Measurements from ENCODE around the gene MYMX.
"Not testable (repeated sequence)": the region's sequence is repeated elsewhere in the genome, so short reads cannot be mapped to it uniquely, and the experiment has no call there.

MYMX gene

GRCh38 chr6:44188819-44189218 lies 27.9 kb upstream of the MYMX start:
- DNase-seq, result no peak

DNA sequence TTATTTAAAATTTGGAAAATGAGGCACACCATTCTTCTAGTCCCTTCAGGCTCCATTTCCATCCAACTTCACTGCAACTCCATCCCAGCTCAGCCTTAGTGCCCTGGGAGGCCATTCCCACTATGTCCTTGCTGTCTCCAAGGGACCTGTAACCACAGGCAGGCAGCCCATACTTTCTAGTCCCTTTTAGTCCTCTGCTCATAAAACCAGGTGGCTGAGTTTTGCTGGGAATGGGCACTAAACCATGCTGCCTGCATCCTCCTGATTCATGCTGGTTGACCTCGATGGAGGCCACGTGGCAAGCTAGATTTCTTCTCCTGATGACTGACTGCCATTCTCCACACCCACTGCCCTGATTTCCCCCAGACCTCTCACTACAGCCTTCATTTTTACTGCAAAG lies 27.5 kb upstream of the MYMX start:
- DNase-seq, result no peak

GRCh38 chr6:44190715-44191114 lies 26.0 kb upstream of the MYMX start:
- DNase-seq, result no peak

GRCh38 chr6:44192428-44193041 lies 24.2 kb upstream of the MYMX start:
- DNase-seq, result no peak

DNA sequence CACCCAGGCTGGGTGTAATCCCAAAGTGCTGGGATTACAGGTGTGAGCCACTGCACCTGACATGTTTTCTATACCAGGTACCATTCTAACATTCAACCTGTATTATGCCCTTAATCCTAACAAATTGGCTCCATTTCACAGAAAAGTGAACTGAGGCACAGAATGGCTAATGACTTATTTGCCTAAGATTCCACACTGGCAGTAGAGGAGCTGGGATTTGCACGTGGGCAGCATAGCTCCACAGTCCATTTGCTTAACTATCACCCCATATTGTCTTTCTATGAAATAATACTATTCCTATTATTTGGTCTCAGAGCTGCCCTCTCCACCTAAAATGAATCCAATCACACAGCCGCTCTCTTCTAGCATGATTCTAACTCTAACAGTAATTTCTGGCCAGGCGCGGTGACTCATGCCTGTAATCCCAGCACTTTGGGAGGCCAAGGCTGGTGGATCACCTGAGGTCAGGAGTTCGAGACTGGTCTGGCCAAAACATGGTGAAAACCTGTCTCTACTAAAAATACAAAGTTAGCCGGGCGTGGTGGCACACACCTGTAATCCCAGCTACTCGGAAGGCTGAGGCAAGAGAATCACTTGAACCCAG lies 23.3 kb upstream of the MYMX start:
- no peak for DNase-seq

GRCh38 chr6:44194326-44194725 lies 22.4 kb upstream of the MYMX start:
- no peak for DNase-seq

DNA sequence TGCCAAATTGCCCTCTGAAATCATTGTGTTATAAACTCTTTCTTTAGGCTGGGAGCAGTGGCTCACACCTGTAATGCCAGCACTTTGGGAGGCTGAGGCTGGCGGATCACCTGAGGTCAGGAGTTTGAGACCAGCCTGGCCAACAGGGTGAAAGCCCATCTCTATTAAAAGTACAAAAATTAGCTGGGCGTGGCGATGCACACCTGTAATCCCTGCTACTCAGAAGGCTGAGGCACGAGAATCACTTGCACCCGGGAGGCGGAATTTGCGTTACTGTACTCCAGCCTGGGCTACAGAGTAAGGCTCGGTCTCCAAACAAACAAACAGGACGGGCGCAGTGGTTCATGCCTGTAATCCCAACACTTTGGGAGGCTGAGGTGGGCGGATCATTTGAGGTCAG lies 20.4 kb upstream of the MYMX start:
- not testable (repeated sequence) for DNase-seq

DNA sequence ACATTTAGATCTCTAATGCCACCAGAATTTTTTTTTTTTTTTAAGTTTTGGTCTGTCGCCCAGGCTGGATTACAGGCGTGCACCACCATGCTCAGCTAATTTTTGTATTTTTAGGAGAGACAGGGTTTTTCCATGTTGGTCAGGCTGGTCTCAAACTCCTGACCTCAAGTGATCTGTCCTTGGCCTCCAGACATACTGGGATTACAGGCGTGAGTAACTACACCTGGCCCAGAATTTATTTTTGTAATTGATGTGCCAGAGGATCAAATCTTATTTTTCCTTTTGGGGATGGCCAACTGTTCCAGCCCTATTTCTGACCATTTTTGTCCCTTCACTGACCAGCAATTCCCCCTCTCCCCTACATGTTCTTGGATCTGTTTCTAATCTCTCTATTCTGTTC lies 18.0 kb upstream of the MYMX start:
- no peak for DNase-seq

DNA sequence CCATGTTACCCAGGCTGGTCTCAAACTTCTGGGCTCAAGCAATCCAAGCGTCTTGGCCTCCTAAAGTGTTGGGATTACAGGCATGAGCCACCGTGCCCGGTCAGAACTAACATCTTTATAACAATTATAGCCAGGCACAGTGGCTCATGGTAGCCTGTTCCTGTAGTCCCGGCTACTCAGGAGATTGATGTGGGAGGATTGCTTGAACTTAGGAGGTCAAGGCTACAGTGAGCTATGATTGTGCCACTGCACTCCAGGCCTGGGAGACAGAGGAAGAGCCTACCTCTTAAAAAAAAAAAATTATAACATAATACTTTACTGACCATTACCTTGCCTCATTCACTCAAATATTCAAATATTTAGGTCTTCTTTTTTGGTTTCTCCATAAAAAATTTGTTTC lies 16.8 kb upstream of the MYMX start:
- DNase-seq, result no peak

- no peak for DNase-seq
These were observed 15.5 kb upstream of the MYMX start for GRCh38 chr6:44201200-44201599.

DNA sequence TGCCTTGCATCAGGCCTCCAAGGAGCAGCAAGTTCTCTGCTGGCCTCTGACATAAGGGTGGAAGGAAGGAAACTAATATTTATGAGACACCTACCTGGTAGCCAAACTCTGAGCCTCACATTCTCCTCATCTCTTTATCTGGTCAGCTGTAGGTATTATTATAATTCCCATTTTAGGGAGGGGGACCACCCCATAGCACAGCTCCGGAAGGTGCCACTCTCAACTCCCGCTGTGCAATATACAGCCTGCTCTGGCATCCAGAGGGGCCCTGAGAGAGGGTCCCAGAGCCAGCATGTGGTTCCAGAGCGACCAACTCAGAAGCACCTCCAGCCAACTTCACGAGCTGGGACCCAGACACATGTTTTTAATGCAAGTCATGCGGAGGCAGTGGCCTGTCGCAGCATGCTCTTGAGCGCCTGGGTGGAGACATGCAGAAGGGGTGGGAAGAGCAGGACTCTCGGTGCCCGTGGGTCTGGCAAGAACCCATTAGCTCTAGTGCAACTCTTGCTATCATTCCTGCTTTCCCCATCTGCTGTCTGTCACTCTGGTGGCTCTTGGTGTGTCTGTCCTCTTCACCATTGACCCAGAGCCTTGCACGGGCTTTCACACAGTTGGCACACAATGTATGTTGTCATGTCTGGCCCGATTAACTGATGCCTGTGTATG lies 15.0 kb upstream of the MYMX start:
- DNase-seq, result no peak

GRCh38 chr6:44202332-44202971 lies 14.3 kb upstream of the MYMX start:
- no peak for DNase-seq

DNA sequence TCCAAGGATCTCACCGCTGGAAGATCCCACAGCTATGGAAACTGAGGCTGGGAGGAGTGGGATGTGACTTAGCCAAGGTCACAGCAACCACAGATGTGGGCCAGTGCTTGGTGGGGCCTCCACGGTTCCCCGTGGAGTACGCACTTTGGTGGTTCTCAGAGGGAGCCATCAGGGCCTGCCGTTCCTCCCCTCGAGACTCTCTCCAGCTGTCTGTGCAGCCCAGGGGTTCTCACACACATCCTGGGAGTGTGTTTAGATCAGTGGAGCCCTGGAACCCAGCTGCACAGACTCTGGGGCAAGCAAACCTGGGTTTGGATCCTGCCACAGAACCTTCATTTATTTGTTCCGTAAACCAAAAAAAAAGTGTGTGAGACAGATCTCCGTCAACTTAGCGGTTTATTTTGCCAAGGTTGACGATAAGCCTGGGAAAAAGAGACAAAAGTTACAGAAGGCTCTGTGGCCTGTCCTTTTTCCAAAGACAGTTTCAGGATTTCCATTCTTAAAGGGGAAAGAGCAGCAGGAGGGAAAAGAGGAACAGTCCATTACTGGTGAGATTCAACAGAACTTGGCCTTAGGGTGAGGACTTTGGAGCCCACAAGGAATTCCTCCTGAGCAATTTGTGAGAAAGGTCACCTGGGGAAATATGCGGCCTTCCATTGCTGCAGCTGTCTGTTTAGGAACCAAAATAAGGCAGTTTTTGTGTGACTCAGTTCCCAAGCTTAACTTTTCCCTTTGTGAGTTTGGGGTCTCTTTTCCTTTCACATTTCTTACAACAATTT lies 13.6 kb upstream of the MYMX start:
- DNase-seq, result no peak

DNA sequence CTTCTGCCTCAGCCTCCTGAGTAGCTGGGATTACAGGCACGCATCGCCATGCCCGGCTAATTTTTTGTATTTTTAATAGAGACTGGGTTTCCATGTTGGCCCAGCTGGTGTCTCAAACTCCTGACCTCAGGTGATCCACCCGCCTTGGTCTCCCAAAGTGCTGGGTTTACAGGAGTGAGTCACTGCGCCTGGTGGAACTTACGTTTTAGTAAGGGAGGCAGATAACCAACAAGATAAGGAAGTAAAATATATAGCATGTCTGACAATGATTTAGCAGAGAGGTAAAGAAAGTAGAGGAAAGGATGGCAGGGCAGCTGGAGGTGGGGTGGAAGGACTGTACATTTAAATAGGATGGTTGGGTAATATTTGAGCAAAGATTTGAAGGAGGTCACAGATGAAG lies 12.8 kb upstream of the MYMX start:
- DNase-seq, result no peak

- no peak for DNase-seq
These were observed 8.8 kb upstream of the MYMX start for GRCh38 chr6:44207966-44208365.

DNA sequence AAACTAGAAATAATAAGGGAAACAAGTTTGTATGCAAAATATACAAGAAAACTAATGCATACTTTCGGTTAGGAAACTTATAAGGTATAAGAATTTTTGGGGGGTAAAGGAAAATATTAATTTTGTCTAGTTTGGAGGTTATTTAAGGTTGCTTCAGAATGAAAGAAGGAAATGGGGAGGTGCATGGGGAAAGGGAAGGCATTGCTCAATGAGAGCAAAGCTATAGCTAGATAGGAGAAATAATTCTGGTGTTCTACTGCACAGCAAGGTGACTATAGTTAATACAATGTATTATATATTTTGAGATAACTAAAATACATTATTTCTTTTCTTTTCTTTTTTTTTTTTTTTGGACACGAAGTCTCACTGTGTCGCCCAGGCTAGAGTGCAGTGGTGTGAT lies 5.4 kb upstream of the MYMX start:
- no peak for DNase-seq

DNA sequence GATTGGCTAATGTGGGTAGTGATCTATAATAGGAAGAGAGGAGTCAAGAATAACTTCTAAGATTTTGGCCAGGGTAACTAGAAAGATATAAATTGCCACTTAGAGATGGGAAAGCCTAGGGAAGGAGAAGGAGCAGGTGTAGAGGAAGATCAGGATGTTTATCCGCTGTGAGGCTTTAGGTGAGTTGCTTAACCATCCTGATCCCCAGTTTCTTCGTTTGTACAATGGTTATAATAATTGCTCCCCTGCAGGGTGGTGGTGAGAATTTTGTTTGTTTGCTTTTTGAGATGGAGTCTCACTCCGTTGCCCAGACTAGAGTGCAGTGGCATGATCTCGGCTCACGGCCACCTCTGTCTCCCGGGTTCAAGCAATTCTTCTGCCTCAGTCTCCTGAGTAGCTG lies 2.4 kb upstream of the MYMX start:
- no peak for DNase-seq

DNA sequence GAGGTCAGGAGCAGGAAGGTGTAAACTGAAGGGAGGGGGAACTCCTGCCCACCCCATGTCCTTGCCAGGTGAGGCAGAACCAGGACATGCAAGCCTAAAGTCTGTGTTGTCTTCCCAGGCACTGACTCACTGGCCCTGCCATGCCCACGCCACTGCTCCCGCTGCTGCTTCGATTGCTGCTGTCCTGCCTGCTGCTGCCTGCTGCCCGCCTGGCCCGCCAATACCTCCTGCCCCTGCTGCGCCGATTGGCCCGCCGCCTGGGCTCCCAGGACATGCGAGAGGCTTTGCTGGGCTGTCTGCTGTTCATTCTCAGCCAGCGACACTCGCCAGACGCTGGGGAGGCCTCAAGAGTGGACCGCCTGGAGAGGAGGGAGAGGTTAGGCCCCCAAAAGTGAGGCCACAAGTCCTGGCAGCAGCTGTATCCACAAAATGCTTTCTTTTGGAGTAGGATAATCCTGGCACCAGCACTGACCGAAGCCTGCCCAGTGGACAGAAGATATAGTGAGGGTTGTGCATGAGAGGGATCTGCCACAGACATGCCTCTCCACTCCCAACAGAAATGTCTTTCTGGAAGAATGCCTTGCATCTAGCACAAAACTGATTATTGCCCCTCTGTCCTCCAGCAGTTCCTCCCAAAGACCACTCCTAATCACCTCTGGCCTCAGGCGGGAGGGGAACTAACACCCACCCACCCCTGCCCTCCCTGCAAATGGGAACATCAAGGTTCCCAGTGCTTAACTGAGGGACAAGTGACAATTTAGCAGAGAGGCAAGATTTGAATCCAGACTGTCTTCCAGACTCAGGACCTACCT lies 812 bp downstream of the MYMX start:
- DNase-seq, result no peak

DNA sequence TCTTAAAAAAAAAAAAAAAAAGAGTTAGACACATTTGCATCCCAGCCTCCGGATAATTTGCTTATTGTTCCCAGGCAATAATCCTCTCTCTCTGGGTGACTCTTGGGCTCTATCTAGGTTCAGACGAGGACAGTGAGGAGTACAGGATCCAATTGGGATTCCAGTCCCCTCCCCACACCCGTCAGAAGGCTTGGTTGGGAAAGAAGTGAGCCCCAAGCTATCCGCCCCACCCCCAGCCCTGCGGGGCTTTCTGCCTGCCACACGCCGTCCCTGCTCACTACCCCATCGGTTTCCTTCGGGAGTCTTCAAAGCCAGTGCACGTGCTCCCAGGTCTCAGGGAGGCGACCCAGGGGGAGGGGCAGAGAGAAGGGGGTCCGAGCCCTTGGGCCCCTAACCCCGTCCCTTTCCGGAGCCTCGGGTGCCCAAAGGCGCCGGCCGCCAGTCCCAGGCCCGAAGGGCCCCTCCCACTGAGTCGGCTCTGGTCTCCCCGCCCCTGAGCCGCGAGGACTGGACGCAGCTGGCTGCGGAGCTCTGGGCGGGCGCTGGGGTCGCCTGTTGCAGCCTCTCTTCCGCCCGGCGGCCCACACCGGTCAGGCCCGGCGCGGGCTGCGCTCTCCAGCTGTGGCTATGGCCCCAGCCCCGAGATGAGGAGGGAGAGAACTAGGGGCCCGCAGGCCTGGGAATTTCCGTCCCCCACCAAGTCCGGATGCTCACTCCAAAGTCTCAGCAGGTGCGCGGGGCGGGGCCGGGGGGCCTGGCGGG lies 2.5 kb downstream of the MYMX start:
- DNase-seq, result peak; percentile 18

- DNase-seq, result no peak
These were observed 3.4 kb downstream of the MYMX start for GRCh38 chr6:44219815-44220784.

DNA sequence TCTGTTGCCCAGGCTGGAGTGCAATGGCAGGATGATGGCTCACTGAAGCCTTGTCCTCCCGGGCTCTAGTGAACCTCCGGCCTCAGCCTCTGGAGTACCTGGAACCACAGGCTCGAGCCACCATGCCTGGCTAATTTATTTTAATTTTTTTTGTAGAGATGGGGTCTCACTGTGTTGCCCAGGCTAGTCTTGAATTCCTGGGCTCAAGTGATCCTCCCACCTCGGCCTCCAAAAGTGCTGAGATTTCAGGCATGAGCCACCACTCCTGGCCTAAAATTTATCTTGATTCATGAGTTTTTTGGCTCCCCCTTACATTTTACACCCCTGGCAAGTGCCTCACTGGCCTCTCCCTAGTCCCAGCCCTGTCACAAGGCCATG lies 4.2 kb downstream of the MYMX start:
- DNase-seq, result no peak
